ENCODE results near the gene RPP14.

Gene RPP14

DNA sequence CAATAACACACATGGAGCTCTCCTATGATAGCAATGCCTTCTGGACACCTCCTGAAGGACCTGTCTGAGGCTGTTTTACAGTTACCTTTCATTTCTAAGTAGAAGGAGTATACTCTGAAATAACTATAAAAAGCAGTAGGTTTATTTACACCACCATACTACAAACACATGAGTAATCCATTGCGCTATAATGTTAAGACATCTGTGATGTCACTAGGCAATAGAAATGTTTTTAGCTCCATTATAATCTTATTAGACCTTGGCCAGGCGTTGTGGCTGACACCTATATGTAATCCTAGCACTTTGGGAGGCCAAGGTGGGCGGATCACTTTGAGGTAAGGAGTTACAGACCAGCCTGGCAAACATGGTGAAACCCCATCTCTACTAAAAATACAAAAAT lies 51.4 kb downstream of the RPP14 start:
- DNase-seq (ENCODE audit: low spot score) = no peak

GRCh38 chr3:58358092-58358491 lies 52.0 kb downstream of the RPP14 start:
- no peak for DNase-seq (ENCODE audit: low spot score)

DNA sequence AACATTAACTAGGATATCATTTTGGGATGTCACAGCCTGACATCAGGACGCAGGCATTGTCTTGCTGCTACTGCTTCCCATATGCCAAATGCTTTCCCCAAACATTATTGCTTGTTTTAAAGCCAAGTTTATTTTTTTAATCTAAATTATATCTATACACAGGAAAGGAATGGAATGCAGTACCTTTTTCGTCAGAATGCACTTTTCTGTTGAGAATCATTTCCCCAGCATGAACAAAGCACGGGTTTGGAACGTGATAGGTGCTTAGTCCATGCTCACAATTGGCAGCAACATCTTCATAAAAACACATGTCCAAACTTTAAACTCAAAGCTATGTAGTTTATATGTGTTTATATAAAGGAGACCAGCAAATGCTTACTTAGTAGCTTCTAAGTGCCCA lies 52.8 kb downstream of the RPP14 start:
- DNase-seq (ENCODE audit: low spot score) = no peak

GRCh38 chr3:58359621-58360020 lies 53.6 kb downstream of the RPP14 start:
- DNase-seq (ENCODE audit: low spot score) = no peak

DNA sequence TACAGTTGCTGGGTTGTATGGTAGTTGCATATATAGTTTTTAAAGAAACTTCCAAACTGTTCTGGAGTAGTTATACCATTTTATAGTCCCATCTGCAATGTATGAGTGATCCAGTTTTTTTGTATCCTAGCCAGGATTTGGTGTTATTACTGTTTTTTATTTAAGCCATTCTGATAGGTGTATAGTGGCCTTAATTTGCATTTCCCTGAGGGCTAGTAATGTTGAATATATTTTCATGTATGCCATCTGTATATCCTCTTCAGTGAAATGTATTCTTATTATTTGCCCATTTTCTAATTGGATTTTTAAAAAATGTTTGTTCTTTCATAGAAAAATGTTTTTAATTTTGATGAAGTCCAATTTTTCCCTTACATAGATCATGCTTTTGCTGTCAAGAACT lies 55.8 kb downstream of the RPP14 start:
- no peak for DNase-seq (ENCODE audit: low spot score)

DNA sequence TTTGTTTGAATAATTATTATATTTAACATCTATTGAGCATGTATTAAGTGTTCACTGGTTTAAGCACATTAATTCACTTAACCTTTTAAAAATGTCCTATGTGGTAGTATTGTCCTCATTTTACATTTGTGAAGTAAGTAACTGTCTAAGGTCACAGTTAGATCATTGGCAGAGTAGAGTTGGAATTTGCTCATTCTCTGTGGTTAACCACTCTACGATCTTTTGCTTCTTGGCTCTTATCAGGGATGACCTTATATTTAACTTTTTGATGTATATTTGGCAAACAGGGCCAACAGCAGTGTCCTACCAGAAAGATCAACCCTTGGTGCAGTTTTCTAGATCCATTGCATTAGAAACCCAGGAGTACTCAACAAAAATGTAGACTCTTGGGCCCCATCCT lies 60.7 kb downstream of the RPP14 start:
- no peak for DNase-seq (ENCODE audit: low spot score)

DNA sequence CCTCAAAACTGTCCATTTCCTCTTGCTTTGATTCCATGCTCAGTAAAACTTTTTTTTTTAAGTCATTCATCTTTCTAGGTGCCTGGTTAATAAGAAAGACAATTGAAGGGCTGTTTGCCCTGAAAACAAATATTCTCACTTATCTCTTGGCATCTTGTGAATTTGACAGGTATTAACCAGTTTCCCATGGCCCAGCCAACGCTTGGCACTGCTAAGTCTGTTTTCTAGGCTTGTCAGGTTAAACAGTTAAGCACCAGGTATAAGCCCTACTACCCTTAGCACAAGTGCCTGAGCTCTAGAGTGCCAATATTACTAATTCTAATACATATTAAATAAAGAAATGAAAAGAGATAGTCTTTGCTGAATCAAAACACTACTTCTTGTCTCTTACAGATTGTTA lies 63.0 kb downstream of the RPP14 start:
- DNase-seq (ENCODE audit: low spot score) = no peak
